ENCODE measurements around the gene RANBP9. TPM values are rescaled to one million over a fixed set of nuclear protein-coding genes. Genes with fewer than 3 reads are reported as not detected.

RANBP9 gene
- total RNA-seq, 4 donors from 2014 or later = 44.7 to 93.1 (median 63.3) TPM

GRCh38 chr6:13702809-13703302 lies 8.8 kb downstream of the RANBP9 start:
- intact Hi-C loops (cut with DNase I; ENCODE audit: low total_unique reads) = no loop called here
- H3K27me3 ChIP-seq = no peaks in the 10 kb centered on the region
- no peaks in the 10 kb centered on the region for H3K36me3 ChIP-seq
- in situ Hi-C loops (cut with MboI; ENCODE audit: low sequenced_read_pairs in 4 of 4) = loop anchor here in 2 of 4 donors (10.0 to 25.0 kb wide), 2 partner anchors 88 to 91 kb away; partner anchors contain the start of gene NOL7 (in 2 of the 2)
- no peak overlapping the region for H3K4me3 ChIP-seq
- no peak for TF ChIP-seq POLR2A (IDR thresholded peaks at IDR 0.05)
- TF ChIP-seq, protein P1, sequence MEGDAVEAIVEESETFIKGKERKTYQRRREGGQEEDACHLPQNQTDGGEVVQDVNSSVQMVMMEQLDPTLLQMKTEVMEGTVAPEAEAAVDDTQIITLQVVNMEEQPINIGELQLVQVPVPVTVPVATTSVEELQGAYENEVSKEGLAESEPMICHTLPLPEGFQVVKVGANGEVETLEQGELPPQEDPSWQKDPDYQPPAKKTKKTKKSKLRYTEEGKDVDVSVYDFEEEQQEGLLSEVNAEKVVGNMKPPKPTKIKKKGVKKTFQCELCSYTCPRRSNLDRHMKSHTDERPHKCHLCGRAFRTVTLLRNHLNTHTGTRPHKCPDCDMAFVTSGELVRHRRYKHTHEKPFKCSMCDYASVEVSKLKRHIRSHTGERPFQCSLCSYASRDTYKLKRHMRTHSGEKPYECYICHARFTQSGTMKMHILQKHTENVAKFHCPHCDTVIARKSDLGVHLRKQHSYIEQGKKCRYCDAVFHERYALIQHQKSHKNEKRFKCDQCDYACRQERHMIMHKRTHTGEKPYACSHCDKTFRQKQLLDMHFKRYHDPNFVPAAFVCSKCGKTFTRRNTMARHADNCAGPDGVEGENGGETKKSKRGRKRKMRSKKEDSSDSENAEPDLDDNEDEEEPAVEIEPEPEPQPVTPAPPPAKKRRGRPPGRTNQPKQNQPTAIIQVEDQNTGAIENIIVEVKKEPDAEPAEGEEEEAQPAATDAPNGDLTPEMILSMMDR (IDR thresholded peaks at IDR 0.05 in 4 of 5, conservative IDR thresholded peaks at IDR 0.05 in 1 of 5) = no peak
- DNase-seq (no peak), ATAC-seq (no peak)
- no peaks in the 10 kb centered on the region for H3K9me3 ChIP-seq
- peaks cover 31 to 32% of the 10 kb centered on the region in 2 donors for H3K4me1 ChIP-seq
- H3K27ac ChIP-seq = no peak overlapping the region

GRCh38 chr6:13700232-13700631 lies 11.4 kb downstream of the RANBP9 start:
- Histone ChIP-seq H3K4me3 (no peak overlapping the region), H3K4me1 (peaks cover 33 to 43% of the 10 kb centered on the region in 2 donors)

DNA sequence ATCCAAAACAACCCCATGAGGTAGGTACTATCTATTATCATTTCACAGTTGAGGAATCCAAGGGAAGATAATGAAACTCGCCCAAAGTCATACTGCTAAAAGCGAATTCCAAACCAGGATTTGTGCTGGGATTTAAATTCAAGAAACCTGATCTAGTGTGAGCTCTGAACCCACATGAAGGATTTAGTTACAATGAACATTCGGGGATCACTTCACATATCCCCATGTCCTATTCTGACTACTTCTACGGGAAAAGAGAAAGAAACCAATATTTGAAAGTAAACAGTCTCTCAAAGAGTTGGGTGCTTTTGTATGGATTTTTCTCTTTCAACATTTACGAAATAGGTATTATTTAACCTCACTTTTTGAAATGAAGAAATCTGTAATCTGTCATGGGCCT lies 12.9 kb downstream of the RANBP9 start:
- in situ Hi-C loops (cut with MboI; ENCODE audit: low sequenced_read_pairs in 4 of 4) (no loop called here), intact Hi-C loops (cut with DNase I; ENCODE audit: low total_unique reads) (no loop called here)
- H3K4me3 ChIP-seq = no peak overlapping the region
- H3K9me3 ChIP-seq = no peaks in the 10 kb centered on the region
- H3K27ac ChIP-seq = no peak overlapping the region
- DNase-seq (no peak), ATAC-seq (no peak)
- H3K4me1 ChIP-seq = peaks cover 35 to 48% of the 10 kb centered on the region in 2 donors
- H3K27me3 ChIP-seq = no peaks in the 10 kb centered on the region
- no peaks in the 10 kb centered on the region for H3K36me3 ChIP-seq
- TF ChIP-seq, protein P1 (IDR thresholded peaks at IDR 0.05 in 4 of 5, conservative IDR thresholded peaks at IDR 0.05 in 1 of 5) = no peak
- no peak for TF ChIP-seq POLR2A (IDR thresholded peaks at IDR 0.05)

More at GRCh38 chr6:13700232-13700631, 11.4 kb downstream of the RANBP9 start:
- intact Hi-C loops (cut with DNase I; ENCODE audit: low total_unique reads) = no loop called here
- no peaks in the 10 kb centered on the region for H3K27me3 ChIP-seq
- TF ChIP-seq, protein P1 (IDR thresholded peaks at IDR 0.05 in 4 of 5, conservative IDR thresholded peaks at IDR 0.05 in 1 of 5) = no peak
- no peak for TF ChIP-seq POLR2A (IDR thresholded peaks at IDR 0.05)
- ATAC-seq (no peak), DNase-seq (no peak)
- in situ Hi-C loops (cut with MboI; ENCODE audit: low sequenced_read_pairs in 4 of 4) = loop anchor here in 2 of 4 donors (10.0 to 25.0 kb wide), 2 partner anchors 85 to 88 kb away; partner anchors contain the start of gene NOL7 (in 2 of the 2)
- no peak overlapping the region for H3K27ac ChIP-seq
- no peaks in the 10 kb centered on the region for H3K36me3 ChIP-seq
- H3K9me3 ChIP-seq = no peaks in the 10 kb centered on the region

DNA sequence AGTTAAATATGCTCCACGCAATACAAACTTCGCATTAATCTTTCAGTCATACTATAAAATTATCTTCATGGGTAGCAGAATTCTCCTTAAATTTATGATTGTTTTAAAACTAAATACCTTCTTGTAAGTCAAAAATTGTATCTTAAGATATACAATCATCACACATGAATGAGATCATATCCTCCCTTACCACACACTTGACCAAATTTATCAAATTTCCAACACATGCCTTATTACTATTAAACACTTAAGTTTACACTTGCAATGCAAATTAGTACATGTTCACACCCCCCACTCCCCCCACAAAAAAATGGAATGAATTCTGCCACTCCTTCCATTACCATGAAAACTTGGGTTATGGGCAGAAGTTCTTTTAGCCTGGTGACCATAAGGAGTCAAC lies 13.8 kb downstream of the RANBP9 start:
- no peaks in the 10 kb centered on the region for H3K27me3 ChIP-seq
- no peaks in the 10 kb centered on the region for H3K36me3 ChIP-seq
- no peak overlapping the region for H3K27ac ChIP-seq
- in situ Hi-C loops (cut with MboI; ENCODE audit: low sequenced_read_pairs in 4 of 4) (no loop called here), intact Hi-C loops (cut with DNase I; ENCODE audit: low total_unique reads) (no loop called here)
- H3K4me1 ChIP-seq = peaks cover 27 to 43% of the 10 kb centered on the region in 2 donors
- no peak overlapping the region for H3K4me3 ChIP-seq
- no peak for TF ChIP-seq POLR2A (IDR thresholded peaks at IDR 0.05)
- TF ChIP-seq, protein P1 (IDR thresholded peaks at IDR 0.05 in 4 of 5, conservative IDR thresholded peaks at IDR 0.05 in 1 of 5) = no peak
- DNase-seq (no peak), ATAC-seq (no peak)
- no peaks in the 10 kb centered on the region for H3K9me3 ChIP-seq

DNA sequence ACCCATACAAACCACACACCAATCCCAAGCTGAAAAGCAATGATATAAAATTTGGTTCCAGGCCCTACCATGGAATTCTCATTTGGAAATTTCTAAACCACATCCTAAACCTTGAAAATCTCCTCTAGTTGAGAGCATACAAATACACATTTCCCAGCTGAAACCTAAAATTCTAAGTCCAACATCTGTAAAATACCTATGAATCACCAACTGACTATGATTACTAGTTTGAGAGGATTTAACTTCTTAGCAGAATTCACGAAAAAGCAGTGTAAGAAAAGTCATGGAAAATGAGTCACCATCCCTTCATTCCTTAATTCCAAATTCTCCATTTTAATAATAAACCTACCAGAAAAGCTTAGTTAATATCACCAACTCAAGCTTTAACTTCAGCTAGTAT lies 15.4 kb downstream of the RANBP9 start:
- H3K27ac ChIP-seq = no peak overlapping the region
- no peaks in the 10 kb centered on the region for H3K27me3 ChIP-seq
- DNase-seq (no peak), ATAC-seq (no peak)
- peaks cover 23 to 43% of the 10 kb centered on the region in 2 donors for H3K4me1 ChIP-seq
- intact Hi-C loops (cut with DNase I; ENCODE audit: low total_unique reads) = no loop called here
- no peaks in the 10 kb centered on the region for H3K36me3 ChIP-seq
- no peak overlapping the region for H3K4me3 ChIP-seq
- TF ChIP-seq POLR2A (IDR thresholded peaks at IDR 0.05) = no peak
- TF ChIP-seq, protein P1 (IDR thresholded peaks at IDR 0.05 in 4 of 5, conservative IDR thresholded peaks at IDR 0.05 in 1 of 5) = no peak
- in situ Hi-C loops (cut with MboI; ENCODE audit: low sequenced_read_pairs in 4 of 4) = no loop called here
- H3K9me3 ChIP-seq = no peaks in the 10 kb centered on the region

Measured in gastrocnemius medialis (tissue), 4 donors.